SK-N-SH treated with all-trans-retinoic acid at 6 μM for 48 hours (cell line): ENCODE data around the gene CSN3.

Experiments
- ATAC-seq: fragments of 200-7000 bp; cut with Tn5 transposase; 3 replicates; pipeline ENCODE4 v1.9.1; 2020; ENCODE audit warnings: mild to moderate bottlenecking, moderate library complexity
- ARNTL ChIP-seq: fragments of 450-650 bp; formaldehyde crosslinking; IDR thresholded peaks from 2 replicates; pipeline ENCODE4 v1.5.0; 2020; ENCODE audit warnings: low read depth, mild to moderate bottlenecking, moderate library complexity, borderline replicate concordance
- BACH2 ChIP-seq: fragments of 250-450 bp; sonication (Bioruptor Pico); IDR thresholded peaks from 2 replicates; pipeline ENCODE4 v1.9.0; 2021; ENCODE audit warnings: mild to moderate bottlenecking, borderline replicate concordance
- CREB5 ChIP-seq: fragments of 250-450 bp; sonication (Bioruptor Pico); IDR thresholded peaks from 2 replicates; pipeline ENCODE4 v1.5.1; 2020; ENCODE audit warnings: low read depth, mild to moderate bottlenecking, moderate library complexity
- CSDC2 ChIP-seq: fragments of 250-450 bp; sonication (Bioruptor Pico); IDR thresholded peaks from 2 replicates; pipeline ENCODE4 v1.5.0; 2020; ENCODE audit warnings: mild to moderate bottlenecking, moderate library complexity
- CSRNP3 ChIP-seq: fragments of 250-450 bp; sonication (Bioruptor Pico); IDR thresholded peaks from 2 replicates; pipeline ENCODE4 v1.5.1; 2021; ENCODE audit warnings: mild to moderate bottlenecking, moderate library complexity
- ESRRG ChIP-seq: fragments of 250-450 bp; sonication (Bioruptor Pico); IDR thresholded peaks from 2 replicates; pipeline ENCODE4 v1.6.1; 2021; ENCODE audit warnings: mild to moderate bottlenecking
- GLIS3 ChIP-seq: fragments of 250-450 bp; sonication (Bioruptor Pico); IDR thresholded peaks from 2 replicates; pipeline ENCODE4 v1.5.0; 2020; ENCODE audit warnings: mild to moderate bottlenecking, moderate library complexity
- ISL1 ChIP-seq: fragments of 250-450 bp; sonication (Bioruptor Pico); IDR thresholded peaks from 2 replicates; pipeline ENCODE4 v2.1.2; 2022; ENCODE audit warnings: mild to moderate bottlenecking, moderate library complexity
- OSR1 ChIP-seq: fragments of 250-450 bp; sonication (Bioruptor Pico); IDR thresholded peaks from 2 replicates; pipeline ENCODE4 v1.8.0; 2022; ENCODE audit warnings: moderate library complexity, mild to moderate bottlenecking, inconsistent platforms
- PATZ1 ChIP-seq: fragments of 250-450 bp; sonication (Bioruptor Pico); IDR thresholded peaks from 2 replicates; pipeline ENCODE4 v1.8.0; 2020; ENCODE audit warnings: mild to moderate bottlenecking, moderate library complexity, borderline replicate concordance
- POU6F1 ChIP-seq: fragments of 250-450 bp; sonication (Bioruptor Pico); IDR thresholded peaks from 2 replicates; pipeline ENCODE4 v1.8.0; 2021; ENCODE audit warnings: low read depth, mild to moderate bottlenecking, moderate library complexity, borderline replicate concordance
- PPARA ChIP-seq: fragments of 250-450 bp; sonication (Bioruptor Pico); IDR thresholded peaks from 2 replicates; pipeline ENCODE4 v1.5.0; 2020; ENCODE audit warnings: mild to moderate bottlenecking, borderline replicate concordance
- SNAI2 ChIP-seq: fragments of 250-450 bp; sonication (Bioruptor Pico); IDR thresholded peaks from 2 replicates; pipeline ENCODE4 v1.5.0; 2020; ENCODE audit warnings: mild to moderate bottlenecking, moderate library complexity
- TCF4 ChIP-seq: fragments of 250-450 bp; sonication (Bioruptor Pico); IDR thresholded peaks from 2 replicates; pipeline ENCODE4 v1.8.0; 2021; ENCODE audit warnings: mild to moderate bottlenecking, moderate library complexity, borderline replicate concordance
- TOX ChIP-seq: fragments of 250-450 bp; sonication (Bioruptor Pico); IDR thresholded peaks from 2 replicates; pipeline ENCODE4 v1.8.0; 2021; ENCODE audit warnings: mild to moderate bottlenecking, moderate library complexity, borderline replicate concordance
- TSHZ2 ChIP-seq: fragments of 250-450 bp; sonication (Bioruptor Pico); IDR thresholded peaks from 2 replicates; pipeline ENCODE4 v1.5.0; 2020; ENCODE audit warnings: mild to moderate bottlenecking, moderate library complexity
- ZFP30 ChIP-seq: fragments of 450-650 bp; formaldehyde crosslinking; IDR thresholded peaks from 2 replicates; pipeline ENCODE4 v1.5.0; 2022; ENCODE audit warnings: mild to moderate bottlenecking, moderate library complexity
- ZNF565 ChIP-seq: fragments of 450-650 bp; formaldehyde crosslinking; conservative IDR thresholded peaks from 2 replicates; pipeline ENCODE4 v1.5.0; 2020; ENCODE audit warnings: low read depth, mild to moderate bottlenecking, moderate library complexity
- ZNF70 ChIP-seq: fragments of 450-650 bp; formaldehyde crosslinking; IDR thresholded peaks from 2 replicates; pipeline ENCODE4 v1.5.0; 2020; ENCODE audit warnings: mild to moderate bottlenecking, moderate library complexity
- ZNF8 ChIP-seq: fragments of 450-650 bp; formaldehyde crosslinking; IDR thresholded peaks from 2 replicates; pipeline ENCODE4 v1.5.0; 2020; ENCODE audit warnings: mild to moderate bottlenecking, moderate library complexity

CSN3 gene

GRCh38 chr4:70243091-70243490 lies 694 bp downstream of the CSN3 start:
- ATAC-seq = no peak
- TF ChIP-seq CSDC2 (CRISPR knock-in tag) (no peak), TOX (CRISPR knock-in tag) (no peak), ARNTL (no peak), ZNF8 (CRISPR knock-in tag) (no peak), ZFP30 (CRISPR knock-in tag) (no peak), ZNF565 (no peak), CSRNP3 (no peak), ESRRG (CRISPR knock-in tag) (no peak), SNAI2 (CRISPR knock-in tag) (no peak), TCF4 (CRISPR knock-in tag) (no peak), ISL1 (CRISPR knock-in tag) (no peak)
- TF ChIP-seq, all 23 proteins: peak for 0

GRCh38 chr4:70251250-70251944 lies 9.0 kb downstream of the CSN3 start:
- TF ChIP-seq OSR1 (CRISPR knock-in tag) (no peak), CREB5 (CRISPR knock-in tag) (no peak), ZNF70 (CRISPR knock-in tag) (no peak), SNAI2 (CRISPR knock-in tag) (no peak), CSRNP3 (no peak), BACH2 (no peak), POU6F1 (CRISPR knock-in tag) (no peak), ARNTL (no peak), GLIS3 (CRISPR knock-in tag) (no peak), PATZ1 (no peak), PPARA (CRISPR knock-in tag) (no peak), TOX (CRISPR knock-in tag) (no peak), CSDC2 (CRISPR knock-in tag) (no peak), TSHZ2 (CRISPR knock-in tag) (no peak), ISL1 (CRISPR knock-in tag) (no peak), ESRRG (CRISPR knock-in tag) (no peak)

More at GRCh38 chr4:70251250-70251944, 9.0 kb downstream of the CSN3 start:
- no peak for ATAC-seq
